ENCODE data around the gene SAMD11.

GRCh38 chr1:981955-982558 lies 58.3 kb downstream of the SAMD11 start, which contains the start of gene PERM1:
- no peak for TF ChIP-seq YY1 (IDR thresholded peaks at IDR 0.05; ENCODE audit: insufficient read depth, insufficient read length)
- TF ChIP-seq ZNF274 (IDR thresholded peaks at IDR 0.05; ENCODE audit: low read depth, low read length): no peak
- TF ChIP-seq SUZ12 (IDR thresholded peaks at IDR 0.05; ENCODE audit: extremely low read depth, insufficient read depth, insufficient read length): no peak
